Measurements from ENCODE around the gene SH2D2A. TPM values are rescaled to one million over a fixed set of nuclear protein-coding genes. Genes with fewer than 3 reads are reported as not detected.

The SH2D2A gene
- total and polyA plus RNA-seq, 2 donors (not counting 3 experiments of a cell fraction or from before 2014, with no cell fraction given): 0.92 to 1.1 TPM

DNA sequence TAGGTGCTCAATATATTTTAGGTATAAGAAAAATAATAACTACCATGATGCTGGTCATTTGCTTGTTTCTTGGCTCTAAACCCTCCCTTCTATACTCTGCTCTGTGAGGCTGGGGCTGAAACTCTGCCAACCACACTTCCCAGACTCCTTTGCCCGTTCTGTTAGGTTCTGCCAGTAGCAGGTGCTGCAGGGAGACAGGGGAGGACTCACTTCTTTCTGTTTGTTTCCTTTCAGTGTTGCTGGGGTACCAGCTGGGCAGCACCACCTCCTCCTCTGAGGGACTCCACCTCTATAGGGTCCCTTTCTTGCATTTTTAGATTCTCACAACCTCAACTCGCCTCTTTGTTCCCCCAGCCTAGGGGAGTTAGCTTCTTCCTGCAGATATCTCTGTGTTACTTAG is 17.0 kb upstream of the SH2D2A start:
- no peak for DNase-seq (ENCODE audit: low read depth, low spot score)
- Histone ChIP-seq H3K4me1 (ENCODE audit: control insufficient read depth, extremely low read depth, insufficient read depth, low read length) (peaks cover 7% of the 10 kb centered on the region), H3K9me3 (replicated peaks; ENCODE audit: control insufficient read depth, insufficient read depth, low read length) (no peaks in the 10 kb centered on the region), H3K36me3 (ENCODE audit: control insufficient read depth in 2 of 2, extremely low read depth in 1 of 2, insufficient read depth in 2 of 2, low read length in 2 of 2) (no peaks in the 10 kb centered on the region), H3K9ac (replicated peaks; ENCODE audit: extremely low read depth, insufficient read depth, low read length) (no peak overlapping the region), H3K27me3 (ENCODE audit: control insufficient read depth in 2 of 2, insufficient read depth in 2 of 2, low read length in 2 of 2) (peaks cover 40 to 50% of the 10 kb centered on the region in 2 experiments), H3K4me2 (ENCODE audit: insufficient read depth, low read length) (no peak overlapping the region), H2AFZ (ENCODE audit: low read depth, low read length) (no peak overlapping the region), H3K27ac (ENCODE audit: insufficient read depth, low read depth, low read length) (no peak overlapping the region), H4K20me1 (replicated peaks; ENCODE audit: control insufficient read depth, extremely low read depth, insufficient read depth, low read length) (no peaks in the 10 kb centered on the region), H3K4me3 (replicated peaks in 1 of 3; ENCODE audit: insufficient read depth in 1 of 3, low read depth in 1 of 3, low read length in 3 of 3) (no peak overlapping the region), H3K79me2 (ENCODE audit: control insufficient read depth, insufficient read depth, low read length) (no peaks in the 10 kb centered on the region), H3K9me1 (replicated peaks; ENCODE audit: control insufficient read depth, extremely low read depth, insufficient read depth, low read length) (no peaks in the 10 kb centered on the region)
- TF ChIP-seq EZH2 (IDR thresholded peaks at IDR 0.05; ENCODE audit: borderline replicate concordance, low read depth, low read length, severe bottlenecking) (no peak), GATA2 (IDR thresholded peaks at IDR 0.05; ENCODE audit: insufficient read depth, insufficient read length, low read depth, low read length) (no peak), POLR2AphosphoS5 (IDR thresholded peaks at IDR 0.05; ENCODE audit: insufficient read depth, low read depth, low read length) (no peak), JUN (IDR thresholded peaks at IDR 0.05; ENCODE audit: borderline replicate concordance, insufficient read depth, insufficient read length, low read depth) (no peak), FOS (IDR thresholded peaks at IDR 0.05; ENCODE audit: borderline replicate concordance, insufficient read depth, low read length) (no peak), POLR2A (IDR thresholded peaks at IDR 0.05; ENCODE audit: low read depth, low read length) (no peak), MYC (IDR thresholded peaks at IDR 0.05; ENCODE audit: low read depth, low read length) (no peak)
- TF ChIP-seq, protein P1, sequence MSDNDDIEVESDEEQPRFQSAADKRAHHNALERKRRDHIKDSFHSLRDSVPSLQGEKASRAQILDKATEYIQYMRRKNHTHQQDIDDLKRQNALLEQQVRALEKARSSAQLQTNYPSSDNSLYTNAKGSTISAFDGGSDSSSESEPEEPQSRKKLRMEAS (IDR thresholded peaks at IDR 0.05; ENCODE audit: insufficient read depth, insufficient read length): no peak
- TF ChIP-seq, protein P2, sequence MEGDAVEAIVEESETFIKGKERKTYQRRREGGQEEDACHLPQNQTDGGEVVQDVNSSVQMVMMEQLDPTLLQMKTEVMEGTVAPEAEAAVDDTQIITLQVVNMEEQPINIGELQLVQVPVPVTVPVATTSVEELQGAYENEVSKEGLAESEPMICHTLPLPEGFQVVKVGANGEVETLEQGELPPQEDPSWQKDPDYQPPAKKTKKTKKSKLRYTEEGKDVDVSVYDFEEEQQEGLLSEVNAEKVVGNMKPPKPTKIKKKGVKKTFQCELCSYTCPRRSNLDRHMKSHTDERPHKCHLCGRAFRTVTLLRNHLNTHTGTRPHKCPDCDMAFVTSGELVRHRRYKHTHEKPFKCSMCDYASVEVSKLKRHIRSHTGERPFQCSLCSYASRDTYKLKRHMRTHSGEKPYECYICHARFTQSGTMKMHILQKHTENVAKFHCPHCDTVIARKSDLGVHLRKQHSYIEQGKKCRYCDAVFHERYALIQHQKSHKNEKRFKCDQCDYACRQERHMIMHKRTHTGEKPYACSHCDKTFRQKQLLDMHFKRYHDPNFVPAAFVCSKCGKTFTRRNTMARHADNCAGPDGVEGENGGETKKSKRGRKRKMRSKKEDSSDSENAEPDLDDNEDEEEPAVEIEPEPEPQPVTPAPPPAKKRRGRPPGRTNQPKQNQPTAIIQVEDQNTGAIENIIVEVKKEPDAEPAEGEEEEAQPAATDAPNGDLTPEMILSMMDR (IDR thresholded peaks at IDR 0.05; ENCODE audit: extremely low read depth in 1 of 2, insufficient read depth in 1 of 2, low read depth in 1 of 2, low read length in 2 of 2): no peak
- intact Hi-C loops (cut with micrococcal nuclease) (no loop called here), dilution Hi-C loops (cut with MboI; ENCODE audit: extremely low pct_ligation_motif_present, low sequenced_read_pairs) (no loop called here)
- no TSS peak for BruUV-seq (replicated peaks)
- ChIA-PET CTCF (interaction anchor here (0.8 to 2.2 kb wide), 8 partner anchors 11 to 108 kb away, joined by 3 to 8 read pairs (median 3); partner anchors contain the start of gene NTRK1), POLR2A (no interaction called here)
- no peak for FAIRE-seq

Data from endothelial cell of umbilical vein (primary cell).